H1 (cell line): ENCODE data around the gene GRK3. TPM values are rescaled to one million over a fixed set of nuclear protein-coding genes. Genes with fewer than 3 reads are reported as not detected.

Experiments
- CTCF ChIA-PET: fragments of 300-600 bp; sonication (Branson Sonifier 250); formaldehyde crosslinking; loops from one replicate; lab custom pipeline; 2021; ENCODE audit not compliant: partially characterized antibody; lab: Charles Lee
- POLR2A ChIA-PET: fragments of 300-600 bp; sonication (Branson Sonifier 250); formaldehyde crosslinking; loops from one replicate; lab custom pipeline; 2021; ENCODE audit warnings: inconsistent platforms; ENCODE audit not compliant: partially characterized antibody; lab: Charles Lee
- DNase-seq, 2 experiments: peaks; one replicate each; pipeline versions ENCODE4 v3.0.0 to v3.0.0-alpha.2; 2010 to 2022; ENCODE audit warnings: low spot score in 2 of 2, low read depth in 1 of 2, mixed read lengths in 1 of 2
- FAIRE-seq: peaks from 2 replicates; lab custom pipeline; 2011; peaks lifted over from hg19 to GRCh38; lab: Jason Lieb, UNC
- H2AFZ ChIP-seq: 2 replicates; pipeline ENCODE4 v1.8.1; 2012; ENCODE audit warnings: low read length, inconsistent platforms
- H2AK5ac ChIP-seq: 2 replicates; pipeline ENCODE4 v1.6.1; 2013; ENCODE audit warnings: low read depth, low read length
- H2BK120ac ChIP-seq: replicated peaks from 2 replicates; pipeline ENCODE3; 2013; ENCODE audit warnings: low read depth, low read length, inconsistent platforms
- H2BK12ac ChIP-seq: 2 replicates; pipeline ENCODE4 v1.6.1; 2013; ENCODE audit warnings: low read depth, low read length
- H2BK15ac ChIP-seq: 2 replicates; pipeline ENCODE4 v1.6.1; 2013; ENCODE audit warnings: low read length
- H2BK20ac ChIP-seq: 2 replicates; pipeline ENCODE4 v1.6.1; 2013; ENCODE audit warnings: low read length
- H2BK5ac ChIP-seq: 2 replicates; pipeline ENCODE4 v1.6.1; 2013; ENCODE audit warnings: low read depth, low read length
- H3K14ac ChIP-seq: 2 replicates; pipeline ENCODE4 v1.6.1; 2013; ENCODE audit warnings: inconsistent platforms; ENCODE audit not compliant: insufficient read length
- H3K18ac ChIP-seq: 2 replicates; pipeline ENCODE4 v1.6.1; 2013; ENCODE audit warnings: low read length; ENCODE audit errors: extremely low read depth
- H3K23ac ChIP-seq: 2 replicates; pipeline ENCODE4 v1.6.1; 2013; ENCODE audit warnings: inconsistent platforms; ENCODE audit not compliant: insufficient read length
- H3K23me2 ChIP-seq: 2 replicates; pipeline ENCODE4 v1.6.1; 2013; ENCODE audit warnings: low read depth, low read length
- H3K27ac ChIP-seq: 2 replicates; pipeline ENCODE4 v1.6.1; 2011; ENCODE audit warnings: low read depth, low read length, inconsistent platforms
- H3K27me3 ChIP-seq, 4 experiments: replicated peaks in 1 of 4; 1 replicate in 1 of 4; 2 replicates in 3 of 4; pipeline versions ENCODE4 v1.6.1 to v1.8.1; 2011 to 2013; ENCODE audit warnings: low read length in 3 of 4, mild to moderate bottlenecking in 3 of 4, inconsistent platforms in 2 of 4, mixed read lengths in 2 of 4, moderate library complexity in 1 of 4; ENCODE audit not compliant: control insufficient read depth in 3 of 4, insufficient read depth in 3 of 4; ENCODE audit errors: extremely low read depth in 1 of 4
- H3K36me3 ChIP-seq, 4 experiments: 2 replicates each; pipeline versions ENCODE4 v1.6.1 to v1.8.1; 2011 to 2013; ENCODE audit warnings: mild to moderate bottlenecking in 4 of 4, low read length in 3 of 4, moderate library complexity in 2 of 4, control low read depth in 1 of 4, inconsistent platforms in 1 of 4; ENCODE audit not compliant: insufficient read depth in 4 of 4, control insufficient read depth in 2 of 4
- H3K4ac ChIP-seq: replicated peaks from 2 replicates; pipeline ENCODE3; 2013; ENCODE audit warnings: low read length, low read depth, mixed read lengths, inconsistent platforms; ENCODE audit not compliant: insufficient read length
- H3K4me1 ChIP-seq, 4 experiments: replicated peaks in 1 of 4; 1 replicate in 1 of 4; 2 replicates in 3 of 4; pipeline versions ENCODE4 v1.6.1 to v1.8.1; 2011 to 2013; ENCODE audit warnings: low read length in 3 of 4, inconsistent platforms in 2 of 4, mixed read lengths in 1 of 4; ENCODE audit not compliant: insufficient read depth in 4 of 4, control insufficient read depth in 3 of 4
- H3K4me2 ChIP-seq, 2 experiments: 2 replicates each; pipeline versions ENCODE4 v1.6.1 to v1.8.1; 2011 to 2013; ENCODE audit warnings: low read depth in 2 of 2, low read length in 2 of 2, control low read depth in 1 of 2, inconsistent platforms in 1 of 2, mild to moderate bottlenecking in 1 of 2; ENCODE audit not compliant: insufficient read depth in 1 of 2
- H3K4me3 ChIP-seq, 4 experiments: fragments of 200-600, 300-600 bp in 1 of 4; sonication (generic), shearing (Covaris generic), sonication (Bioruptor Twin) in 1 of 4; 2 replicates each; pipeline versions ENCODE4 v1.5.1 to v1.8.1; 2011 to 2016; ENCODE audit warnings: low read length in 4 of 4, low read depth in 3 of 4, control low read depth in 2 of 4, inconsistent platforms in 2 of 4, mild to moderate bottlenecking in 2 of 4, mixed read lengths in 1 of 4, moderate library complexity in 1 of 4; ENCODE audit not compliant: insufficient read depth in 2 of 4; ENCODE audit errors: extremely low read depth in 1 of 4
- H3K56ac ChIP-seq: replicated peaks from 2 replicates; pipeline ENCODE3; 2013; ENCODE audit warnings: low read depth, mild to moderate bottlenecking, mixed read lengths, low read length, inconsistent platforms; ENCODE audit not compliant: insufficient read length
- H3K79me1 ChIP-seq: 2 replicates; pipeline ENCODE4 v1.6.1; 2013; ENCODE audit warnings: low read depth, low read length, control low read depth
- H3K79me2 ChIP-seq, 2 experiments: 2 replicates each; pipeline versions ENCODE4 v1.6.1 to v1.8.1; 2012 to 2013; ENCODE audit warnings: low read length in 2 of 2, mild to moderate bottlenecking in 2 of 2, inconsistent platforms in 1 of 2; ENCODE audit not compliant: insufficient read depth in 2 of 2, control insufficient read depth in 1 of 2
- H3K9ac ChIP-seq, 4 experiments: replicated peaks in 1 of 4; 1 replicate in 1 of 4; 2 replicates in 3 of 4; pipeline versions ENCODE4 v1.6.1 to v1.8.1; 2011 to 2013; ENCODE audit warnings: low read depth in 3 of 4, low read length in 3 of 4, control low read depth in 2 of 4, mild to moderate bottlenecking in 2 of 4, moderate library complexity in 2 of 4, inconsistent platforms in 1 of 4; ENCODE audit errors: extremely low read depth in 1 of 4
- H3K9me3 ChIP-seq, 2 experiments: 2 replicates each; pipeline versions ENCODE4 v1.6.1 to v1.8.1; 2012 to 2013; ENCODE audit warnings: mild to moderate bottlenecking in 2 of 2, moderate library complexity in 2 of 2, control low read depth in 1 of 2, inconsistent platforms in 1 of 2, low read depth in 1 of 2, low read length in 1 of 2, mixed read lengths in 1 of 2; ENCODE audit not compliant: insufficient read depth in 2 of 2
- H4K20me1 ChIP-seq, 2 experiments: replicated peaks in 1 of 2; 2 replicates each; pipeline versions ENCODE3 to v1.8.1; 2011 to 2013; ENCODE audit warnings: inconsistent platforms in 2 of 2, low read length in 2 of 2, mild to moderate bottlenecking in 1 of 2; ENCODE audit not compliant: insufficient read depth in 2 of 2, control insufficient read depth in 1 of 2
- H4K5ac ChIP-seq: 2 replicates; pipeline ENCODE4 v1.6.1; 2013; ENCODE audit warnings: low read length, low read depth, mixed read lengths, inconsistent platforms; ENCODE audit not compliant: insufficient read length
- H4K8ac ChIP-seq: 2 replicates; pipeline ENCODE4 v1.8.0; 2013; ENCODE audit warnings: mild to moderate bottlenecking, moderate library complexity, low read length, inconsistent platforms; ENCODE audit not compliant: insufficient read depth; ENCODE audit errors: extremely low read depth
- H4K91ac ChIP-seq: replicated peaks from 2 replicates; pipeline ENCODE3; 2013; ENCODE audit warnings: low read length, mixed read lengths, inconsistent platforms; ENCODE audit not compliant: insufficient read length
- CEBPB ChIP-seq: IDR thresholded peaks from 2 replicates; pipeline ENCODE4 v1.6.1; 2012; ENCODE audit warnings: low read depth, low read length
- CTCF ChIP-seq, 3 experiments: IDR thresholded peaks; 1 replicate in 2 of 3; 2 replicates in 1 of 3; pipeline versions ENCODE4 v1.5.1 to v1.6.1; 2011; ENCODE audit warnings: low read length in 3 of 3, mild to moderate bottlenecking in 3 of 3, inconsistent platforms in 2 of 3, low read depth in 1 of 3, moderate library complexity in 1 of 3; ENCODE audit not compliant: insufficient read depth in 1 of 3; ENCODE audit errors: control extremely low read depth in 1 of 3
- E2F6 ChIP-seq: IDR thresholded peaks from 2 replicates; pipeline ENCODE4 v1.6.1; 2012; ENCODE audit warnings: inconsistent platforms
- RBBP5 ChIP-seq: IDR thresholded peaks from 2 replicates; pipeline ENCODE4 v1.7.1; 2012; ENCODE audit warnings: low read depth, mild to moderate bottlenecking, inconsistent platforms, low read length, moderate library complexity, borderline replicate concordance
- YY1 ChIP-seq: IDR thresholded peaks from 2 replicates; pipeline ENCODE4 v1.6.1; 2011; ENCODE audit warnings: low read depth, mild to moderate bottlenecking, low read length
- WGBS, 2 experiments: shearing (Covaris generic) in 1 of 2; methylation state at CpG; one replicate each; pipeline versions ENCODE4 v1.1.6 to v1.1.7; 2013 to 2015; ENCODE audit warnings: low lambda C conversion rate in 2 of 2, mixed read lengths in 2 of 2, inconsistent platforms in 1 of 2, low coverage in 1 of 2, missing lambda C conversion rate in 1 of 2; ENCODE audit not compliant: insufficient replicate concordance in 2 of 2, insufficient coverage in 1 of 2, insufficient read length in 1 of 2; ENCODE audit errors: extremely low coverage in 1 of 2, missing lambda C conversion rate in 1 of 2; 5-methylcytosine and 5-hydroxymethylcytosine counted together
- polyA plus RNA-seq, 7 experiments: library from polyadenylated mRNA; depleted of rRNA in 3 of 7; stranded (reverse) in 5 of 7; unstranded in 2 of 7; fragments of >200 nt in 5 of 7; fragments of 200-250 nt in 2 of 7; gene quantifications; 1 replicate in 5 of 7; 2 replicates in 1 of 7; 4 replicates in 1 of 7; pipeline versions ENCODE4 v1.2.1 to v1.2.3, GENCODE V29; 2011 to 2013; ENCODE audit warnings: missing spikeins in 2 of 7, mixed read lengths in 2 of 7
- total RNA-seq: library from RNA; stranded (reverse); fragmentation: NEBNext Ultra II Directional; extraction: Animal tissue kit (Norgen Biotek cat#: 25700); gene quantifications from 2 replicates; pipeline ENCODE4 v1.2.1, GENCODE V29; 2021

GRK3 gene
- total and polyA plus RNA-seq, 2 of the 8 experiments (the other 6 are each of a cell fraction or from before 2014, with no cell fraction given): 7.5 to 35.3 TPM

- CTCF ChIA-PET: interaction anchor here (1.4 kb wide), 2 partner anchors 16 to 300 kb away, joined by 4 read pairs; no protein-coding TSS in a partner anchor
- POLR2A ChIA-PET: no interaction called here
- no peak overlapping the region for H3K9ac ChIP-seq
Measured at GRCh38 chr22:25748140-25748539, 183.7 kb downstream of the GRK3 start.

More at GRCh38 chr22:25748140-25748539, 183.7 kb downstream of the GRK3 start:
- no peak overlapping the region for H4K5ac ChIP-seq
- H3K4me1 ChIP-seq: no peaks in the 10 kb centered on the region
- H2BK120ac ChIP-seq: no peak overlapping the region
- no peak overlapping the region for H2AK5ac ChIP-seq
- H3K23me2 ChIP-seq: no peaks in the 10 kb centered on the region
- no peak overlapping the region for H3K23ac ChIP-seq
- H2BK15ac ChIP-seq: no peak overlapping the region
- H2AFZ ChIP-seq: no peak overlapping the region
- no peak overlapping the region for H2BK20ac ChIP-seq
- H4K20me1 ChIP-seq: no peaks in the 10 kb centered on the region
- no peak overlapping the region for H2BK5ac ChIP-seq
- H3K27me3 ChIP-seq: no peaks in the 10 kb centered on the region
- H3K79me1 ChIP-seq: no peaks in the 10 kb centered on the region
- no peak overlapping the region for H3K56ac ChIP-seq
- H3K18ac ChIP-seq: no peak overlapping the region
- H3K36me3 ChIP-seq: no peaks in the 10 kb centered on the region
- TF ChIP-seq E2F6 (no peak), RBBP5 (no peak), CTCF (IDR thresholded peaks at IDR 0.05; ENCODE audit: control extremely low read depth in 1 of 3, insufficient read depth in 1 of 3, low read depth in 1 of 3, low read length in 3 of 3) (no peak), CEBPB (no peak), YY1 (no peak)
- TF ChIP-seq, all 59 proteins: peak for 0
- H3K27ac ChIP-seq: no peak overlapping the region
- H3K4ac ChIP-seq: no peak overlapping the region
- H3K9me3 ChIP-seq: no peaks in the 10 kb centered on the region; a peak in 1 of 4 replicates
- H3K14ac ChIP-seq: no peak overlapping the region
- no peak overlapping the region for H4K91ac ChIP-seq
- no peak for DNase-seq
- H3K4me3 ChIP-seq: no peak overlapping the region
- H4K8ac ChIP-seq: no peak overlapping the region
- H3K79me2 ChIP-seq: no peaks in the 10 kb centered on the region
- 85% methylated on average over 5 of the region's 5 CpGs; no CpG with 5 or more reads in 1 of the 2 experiments for WGBS, 2 experiments
- H3K4me2 ChIP-seq: no peak overlapping the region
- FAIRE-seq: no peak
- H2BK12ac ChIP-seq: no peak overlapping the region
